ENCODE data around the gene CACNA2D4.

DNA sequence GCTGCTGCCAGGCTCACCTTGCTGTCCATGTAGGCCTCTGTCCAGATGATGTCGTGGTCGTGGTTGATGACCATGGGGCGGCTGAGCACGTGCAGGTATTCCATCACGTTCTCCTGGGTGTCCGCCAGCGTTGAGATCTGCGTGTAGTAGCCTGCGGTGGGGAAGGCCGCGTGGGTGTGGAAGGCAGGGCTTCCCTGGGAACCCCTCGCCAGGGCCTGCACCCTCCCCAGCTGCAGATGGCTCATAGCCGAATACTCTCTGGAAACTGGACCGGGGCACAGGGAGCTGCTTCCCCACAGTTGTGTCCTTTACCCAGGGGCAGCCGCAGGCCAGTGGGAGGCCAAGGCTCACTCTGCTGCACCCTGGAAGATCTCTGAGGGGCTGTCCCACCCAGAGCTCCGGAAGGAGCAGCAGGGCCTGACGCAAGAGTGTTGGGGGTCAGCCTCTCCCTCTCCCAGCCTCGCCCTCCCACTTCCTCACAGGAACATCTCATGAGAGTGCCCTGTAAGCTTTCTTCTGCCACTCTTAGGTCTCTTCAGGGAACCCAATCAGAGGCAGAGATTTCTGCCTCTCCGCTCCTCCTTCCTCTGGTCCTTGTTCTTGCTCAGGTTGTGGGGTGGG, 35.5 kb downstream of the CACNA2D4 start:
- TF ChIP-seq, protein P1, sequence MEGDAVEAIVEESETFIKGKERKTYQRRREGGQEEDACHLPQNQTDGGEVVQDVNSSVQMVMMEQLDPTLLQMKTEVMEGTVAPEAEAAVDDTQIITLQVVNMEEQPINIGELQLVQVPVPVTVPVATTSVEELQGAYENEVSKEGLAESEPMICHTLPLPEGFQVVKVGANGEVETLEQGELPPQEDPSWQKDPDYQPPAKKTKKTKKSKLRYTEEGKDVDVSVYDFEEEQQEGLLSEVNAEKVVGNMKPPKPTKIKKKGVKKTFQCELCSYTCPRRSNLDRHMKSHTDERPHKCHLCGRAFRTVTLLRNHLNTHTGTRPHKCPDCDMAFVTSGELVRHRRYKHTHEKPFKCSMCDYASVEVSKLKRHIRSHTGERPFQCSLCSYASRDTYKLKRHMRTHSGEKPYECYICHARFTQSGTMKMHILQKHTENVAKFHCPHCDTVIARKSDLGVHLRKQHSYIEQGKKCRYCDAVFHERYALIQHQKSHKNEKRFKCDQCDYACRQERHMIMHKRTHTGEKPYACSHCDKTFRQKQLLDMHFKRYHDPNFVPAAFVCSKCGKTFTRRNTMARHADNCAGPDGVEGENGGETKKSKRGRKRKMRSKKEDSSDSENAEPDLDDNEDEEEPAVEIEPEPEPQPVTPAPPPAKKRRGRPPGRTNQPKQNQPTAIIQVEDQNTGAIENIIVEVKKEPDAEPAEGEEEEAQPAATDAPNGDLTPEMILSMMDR (IDR thresholded peaks at IDR 0.05): no peak
- TF ChIP-seq POLR2A (IDR thresholded peaks at IDR 0.05) (no peak), EP300 (IDR thresholded peaks at IDR 0.05) (no peak)

Measured in gastroesophageal sphincter (tissue), 3 donors.